ENCODE results near the gene COX7A2.
A peak's percentile ranks its signal among the peaks of the same experiment; 100 is the strongest.

The COX7A2 gene

DNA sequence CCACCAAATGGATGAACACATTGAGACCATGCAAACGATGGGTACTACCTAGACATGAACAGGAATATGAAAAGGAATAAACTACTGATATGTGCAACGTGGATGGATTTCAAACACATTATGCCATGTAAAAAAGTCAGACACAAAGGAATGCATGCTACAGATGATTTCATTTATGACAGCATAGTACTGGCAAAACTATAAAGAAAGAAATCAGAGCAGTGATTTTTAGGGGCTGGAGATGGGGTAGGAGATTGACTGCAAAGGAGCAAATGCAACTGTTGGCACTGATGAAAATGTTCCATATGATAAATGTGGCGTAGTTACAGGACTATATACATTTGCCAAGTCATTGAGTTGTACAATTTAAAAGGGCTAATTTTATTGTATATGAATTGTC, 24.3 kb downstream of the COX7A2 start:
- DNase-seq = no peak

DNA sequence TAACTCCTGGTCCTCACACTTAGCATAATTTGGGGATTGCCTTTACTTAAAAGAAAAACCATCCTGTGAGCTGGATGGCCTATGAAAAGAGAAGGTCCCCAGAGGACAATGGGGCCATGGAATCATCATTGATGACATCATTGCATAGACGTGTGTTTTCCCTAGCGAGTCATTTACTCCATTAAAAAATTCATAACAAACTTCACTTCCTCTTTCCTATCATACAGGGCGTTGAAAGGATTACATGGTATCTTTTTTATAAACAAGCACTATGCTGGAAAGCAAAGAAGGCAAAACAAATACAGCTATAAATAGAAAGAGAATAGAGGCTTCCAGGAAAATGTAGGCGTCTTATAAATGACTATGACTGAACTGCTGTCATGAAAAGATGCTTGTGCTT, 26.4 kb downstream of the COX7A2 start:
- DNase-seq = no peak

DNA sequence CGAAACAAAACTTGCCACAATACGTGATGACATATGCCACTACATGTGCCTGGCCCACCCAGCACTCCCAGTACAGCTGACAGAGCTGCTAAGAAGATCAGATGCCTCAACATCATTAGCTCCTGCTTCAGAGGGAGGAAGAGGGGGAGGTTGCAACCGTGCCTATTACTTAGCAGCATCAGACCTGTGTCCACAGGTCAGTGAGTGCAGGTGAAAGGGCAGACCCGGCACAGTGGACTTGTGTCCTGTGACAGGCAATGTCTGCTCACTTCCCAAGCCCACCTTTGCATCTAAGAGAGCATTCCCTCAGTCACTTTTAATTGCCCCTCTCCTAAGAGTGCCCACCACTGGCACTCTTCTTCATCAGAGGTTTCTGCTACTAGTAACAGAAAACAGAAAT, 28.3 kb downstream of the COX7A2 start:
- no peak for DNase-seq

DNA sequence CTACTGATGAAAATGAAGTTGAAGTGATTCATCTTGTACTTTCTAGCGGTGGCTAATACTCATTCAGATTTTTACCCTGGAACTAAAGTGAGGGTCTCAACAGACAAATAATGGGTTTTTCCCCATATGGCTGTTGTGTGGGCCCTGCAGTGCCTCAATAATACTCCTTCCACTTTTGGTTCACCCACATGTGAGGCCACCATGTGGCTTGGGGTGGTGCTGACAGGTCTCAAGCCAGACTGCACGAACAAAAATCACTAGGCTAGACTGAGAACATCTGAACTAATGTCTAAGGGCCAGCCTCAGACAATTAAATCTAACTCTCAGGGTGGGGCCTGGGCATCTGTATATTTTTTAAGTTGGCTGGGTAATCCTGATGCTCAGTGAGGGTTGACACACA, 29.9 kb downstream of the COX7A2 start:
- no peak for DNase-seq

DNA sequence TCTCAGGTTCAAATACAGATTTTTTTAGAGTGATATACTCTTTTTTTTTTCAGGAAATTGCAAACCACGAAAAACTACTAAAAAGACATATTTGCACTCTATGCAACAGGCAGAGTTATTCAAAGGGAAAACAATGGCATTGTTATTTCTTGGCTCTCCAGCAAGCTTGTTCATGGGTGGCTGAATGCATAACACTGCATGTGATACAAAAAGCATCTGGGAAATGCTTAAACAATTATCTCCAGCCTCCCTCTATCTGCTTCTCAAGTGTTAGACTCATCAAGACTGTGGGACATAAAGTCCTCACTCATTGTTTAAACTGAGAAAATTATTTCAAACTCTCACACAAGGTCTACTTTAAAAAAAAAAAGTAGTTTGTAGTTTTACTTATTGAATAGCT, 30.5 kb downstream of the COX7A2 start:
- no peak for DNase-seq

DNA sequence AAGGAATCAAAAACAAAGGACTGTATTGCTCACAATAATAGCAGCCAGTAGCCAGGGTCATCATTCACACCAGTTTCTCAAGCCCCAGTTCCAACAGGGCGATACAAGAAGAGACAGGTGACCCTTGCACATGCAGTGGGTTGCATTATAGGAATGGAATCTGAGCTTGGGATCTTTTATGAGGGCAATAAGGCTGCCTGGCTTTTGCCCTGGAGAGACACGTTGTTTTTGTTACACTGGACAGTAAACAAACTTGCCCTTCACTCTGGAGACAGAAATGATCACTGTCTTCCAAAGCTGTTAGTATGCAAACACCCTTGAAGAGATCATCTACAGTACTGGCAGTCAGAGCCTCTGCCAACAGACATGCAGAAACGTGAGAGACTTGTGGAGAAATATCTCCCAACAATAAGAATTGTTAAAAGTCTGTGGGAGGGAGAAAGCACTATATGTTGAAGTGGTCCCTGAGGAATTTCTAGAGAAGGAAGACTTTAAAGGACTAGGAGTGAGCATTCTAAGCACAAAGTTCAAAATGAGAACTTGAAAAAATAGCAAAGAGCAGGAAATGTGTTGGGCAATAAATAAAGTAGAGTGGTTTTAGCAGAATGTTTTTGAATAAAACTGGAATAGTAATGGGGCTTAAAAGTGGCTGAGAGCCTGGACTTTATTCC, 31.5 kb downstream of the COX7A2 start:
- no peak for DNase-seq

DNA sequence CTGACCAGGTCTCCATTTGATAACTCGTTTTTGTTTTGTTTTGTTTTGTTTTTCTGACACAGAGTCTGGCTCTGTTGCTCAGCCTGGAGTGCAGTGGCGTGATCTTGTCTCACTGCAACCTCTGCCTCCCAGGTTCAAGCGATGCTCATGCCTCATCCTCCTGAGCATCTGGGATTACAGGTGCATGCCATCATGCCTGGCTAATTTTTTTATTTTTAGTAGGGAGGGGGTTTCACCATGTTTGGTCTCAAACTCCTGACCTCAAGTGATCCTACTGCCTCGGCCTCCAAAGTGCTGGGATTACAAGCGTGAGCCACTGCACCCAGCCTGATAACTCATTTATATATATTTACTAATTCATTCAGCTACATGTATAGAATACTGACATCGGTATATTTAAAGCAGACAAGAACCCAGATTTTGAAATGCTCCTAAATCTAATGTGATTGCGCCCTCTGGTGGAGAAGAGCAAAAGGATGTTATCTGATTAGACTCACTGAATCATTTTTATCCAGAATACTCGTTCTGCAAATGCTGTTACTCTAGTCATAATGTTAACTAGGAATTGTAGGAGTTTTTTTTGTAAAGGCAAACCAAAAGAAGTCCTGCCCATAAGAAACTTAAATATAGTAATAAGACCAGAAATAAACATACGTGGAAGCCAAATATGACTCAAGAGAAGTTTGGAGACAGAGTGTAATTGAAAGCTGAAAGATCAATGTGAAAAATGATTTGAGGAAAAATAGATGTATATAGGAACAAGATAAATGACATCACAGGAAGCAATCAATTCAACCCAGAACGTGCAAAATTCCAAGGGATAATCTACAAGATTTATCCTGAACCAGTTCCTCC, 32.5 kb downstream of the COX7A2 start:
- DNase-seq = peak; percentile 64

DNA sequence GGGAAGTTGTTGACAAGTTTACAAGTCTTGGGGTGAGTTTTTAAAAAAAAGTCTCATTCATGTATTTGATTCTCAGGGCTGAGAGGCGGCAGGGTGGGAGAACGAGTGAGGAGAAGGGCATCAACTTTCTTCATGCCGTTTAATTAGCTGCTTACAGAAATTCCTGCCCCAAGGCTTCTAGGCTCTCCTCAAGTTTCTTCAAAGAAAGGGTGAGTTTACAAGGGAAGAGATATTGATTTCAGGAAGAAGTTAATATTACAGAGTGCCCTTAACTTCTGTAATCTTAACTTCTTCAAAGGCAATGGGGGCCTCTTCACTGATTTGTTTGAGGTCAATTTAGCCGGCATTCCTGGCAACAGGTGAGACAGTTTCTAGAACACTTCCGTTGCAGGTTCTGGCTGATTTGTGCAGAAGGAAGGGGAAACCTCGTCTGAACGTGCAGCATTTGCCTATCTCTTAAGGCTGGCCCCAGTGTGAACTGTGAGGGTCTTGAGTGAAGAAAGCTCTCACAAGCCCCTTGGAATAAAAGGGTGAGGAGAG, 34.3 kb downstream of the COX7A2 start:
- no peak for DNase-seq

DNA sequence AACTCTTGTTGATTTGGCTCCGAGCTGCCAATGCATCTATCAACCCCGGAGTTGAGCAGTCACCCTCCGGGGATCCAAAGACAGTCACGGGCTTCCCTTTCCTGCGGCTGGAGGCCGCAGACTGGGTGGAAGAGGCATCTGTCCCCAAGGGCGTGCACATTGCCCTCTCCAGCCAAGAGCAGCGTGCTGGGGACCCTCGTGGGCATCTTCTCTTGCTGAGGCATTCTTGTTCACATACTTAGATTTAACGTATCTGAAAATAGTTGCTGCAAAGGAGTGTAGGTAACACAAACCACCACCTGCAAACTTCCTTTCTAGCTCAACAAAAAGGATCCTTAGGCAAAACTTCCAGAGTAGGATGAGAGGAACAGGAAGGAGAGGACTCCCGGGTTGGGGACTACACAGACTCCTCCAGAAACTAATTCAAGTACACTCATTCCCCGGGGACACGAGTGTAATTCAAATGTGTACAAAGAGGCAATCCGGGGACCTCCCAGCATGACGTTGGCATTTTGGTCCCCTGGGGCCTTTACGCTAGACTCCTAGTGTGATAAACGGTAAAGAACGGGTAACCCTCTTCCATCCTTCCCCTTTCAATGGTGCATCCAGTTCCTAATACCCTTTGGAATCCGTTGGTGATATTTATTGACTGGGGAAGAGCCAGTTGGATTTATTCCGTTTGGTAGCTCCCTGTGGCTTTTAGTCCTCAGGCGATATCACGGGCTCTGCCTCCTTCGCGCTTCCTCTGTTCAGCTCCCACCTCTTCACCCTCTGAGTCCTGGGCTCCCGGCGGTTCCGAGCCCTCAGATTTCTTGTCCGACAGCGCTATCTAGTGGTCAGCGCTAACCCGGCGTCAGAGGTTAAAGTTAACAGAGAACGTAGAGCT, 35.1 kb downstream of the COX7A2 start:
- DNase-seq = peak; percentile 83

DNA sequence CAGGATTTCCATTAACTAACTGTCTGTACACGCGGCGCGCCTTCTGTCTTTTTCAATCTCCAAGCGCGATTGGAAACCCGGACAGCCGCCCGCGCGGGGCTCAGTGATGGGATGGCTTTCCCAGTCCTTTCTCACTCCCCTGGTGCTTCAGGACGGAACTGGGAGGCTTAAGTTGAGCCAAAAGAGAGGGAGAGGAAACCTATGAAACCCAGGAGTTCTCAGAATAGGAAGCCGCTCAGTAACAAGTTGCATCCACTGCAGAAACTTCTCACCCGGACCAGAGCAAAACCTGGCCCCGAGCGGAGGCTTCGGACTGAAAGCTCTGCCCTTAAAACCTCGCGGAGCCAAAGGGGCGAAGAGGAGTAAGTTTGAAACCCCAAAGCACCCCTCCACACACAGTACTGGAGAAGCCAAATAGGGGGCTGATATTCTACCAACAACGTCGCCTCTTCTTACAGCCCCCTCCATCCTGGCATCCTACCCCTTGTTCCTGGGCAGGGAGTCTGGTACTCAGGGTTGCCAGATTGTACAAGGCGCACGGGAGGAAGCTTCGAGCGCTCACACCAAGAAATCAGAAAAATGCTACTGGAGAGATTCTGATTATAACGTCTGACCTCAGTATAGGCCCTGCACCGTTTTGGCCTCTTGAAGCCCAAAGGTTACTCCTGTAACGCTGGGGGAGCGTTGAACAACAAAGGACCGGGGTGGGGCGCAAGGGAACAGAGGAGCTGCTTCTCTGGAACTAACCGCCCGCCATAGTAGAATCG, 36.8 kb downstream of the COX7A2 start:
- no peak for DNase-seq

DNA sequence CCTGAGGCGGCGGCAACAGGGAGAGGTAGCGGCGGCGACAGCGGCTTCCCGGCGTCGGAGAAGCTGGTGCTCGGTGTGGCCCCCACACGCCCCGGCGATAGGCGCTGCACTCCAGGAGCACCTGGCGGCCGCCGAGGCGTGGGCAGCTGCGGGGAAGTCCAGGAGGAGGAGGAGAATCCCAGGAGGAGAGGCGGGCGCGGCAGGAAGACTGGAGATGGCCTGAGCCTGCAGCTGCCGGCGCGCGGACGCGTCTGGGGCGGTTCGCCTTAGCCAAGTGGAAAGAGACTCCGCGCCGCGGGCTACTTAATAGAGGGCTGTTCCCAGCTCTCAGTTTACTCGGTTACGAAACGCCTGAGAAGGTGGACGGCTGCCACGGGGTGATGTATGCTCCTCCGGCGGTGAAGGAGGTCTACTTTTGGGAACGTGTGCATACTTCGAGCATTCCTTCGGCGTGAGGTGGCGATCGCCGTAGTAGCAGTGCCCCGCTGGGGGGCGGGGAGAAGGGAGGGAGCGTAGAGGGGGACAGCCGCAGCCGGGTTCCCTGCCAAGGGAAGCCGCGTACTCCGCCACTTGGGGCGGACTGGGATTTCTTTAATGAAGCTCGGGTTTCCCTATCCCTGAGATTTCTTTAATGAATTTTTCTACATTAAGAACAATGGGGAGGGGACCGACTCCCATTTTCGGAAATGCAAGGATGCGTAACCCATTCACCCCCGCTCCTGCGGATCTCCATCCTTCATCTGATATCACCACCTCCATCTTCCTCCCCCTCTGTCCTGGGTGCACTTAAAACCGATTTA, 37.6 kb downstream of the COX7A2 start, which contains the start of gene COL12A1:
Gene COL12A1 (minus strand): TSS at position 278 of the 800 bp plus-strand sequence. CDS start 3,261 bp downstream, outside the sequence.
- DNase-seq = no peak

DNA sequence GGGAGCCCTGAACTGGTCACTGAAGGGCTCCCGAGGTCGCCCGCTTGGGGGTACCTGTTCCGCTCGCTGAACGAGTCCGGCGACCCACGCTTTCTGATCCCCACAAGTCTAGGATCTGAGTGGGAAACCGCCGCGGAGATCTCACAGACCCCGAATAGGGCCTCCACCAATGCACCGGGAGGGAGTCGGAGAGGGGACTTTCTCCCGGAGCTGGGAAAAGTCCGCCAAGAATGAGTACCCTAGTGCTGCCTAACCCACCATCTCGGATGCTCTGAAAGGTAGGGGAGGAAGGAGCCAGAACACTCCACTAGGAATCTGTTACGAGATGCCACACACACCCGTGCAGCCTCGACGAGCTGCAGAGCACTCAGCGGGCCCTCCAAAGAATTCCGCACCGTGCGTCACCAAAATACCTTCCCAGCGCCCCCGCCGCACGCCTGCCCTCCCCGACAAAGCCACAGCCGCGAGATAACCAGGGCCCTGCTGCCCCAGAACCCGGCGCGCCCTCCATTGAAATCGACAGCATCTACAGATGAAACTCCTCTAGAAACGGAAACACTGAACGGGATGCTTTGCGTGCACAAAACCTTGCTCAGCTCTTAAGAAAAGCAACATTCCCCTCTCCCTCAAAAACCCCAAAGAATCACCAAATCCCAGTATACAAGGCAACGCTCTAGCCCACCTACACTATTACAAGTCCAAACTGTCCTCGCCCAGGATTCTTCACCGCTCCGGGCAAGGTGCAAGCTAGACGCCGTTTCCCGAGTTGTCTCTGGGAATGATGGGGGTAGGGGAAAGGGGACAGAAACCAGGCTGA, 38.4 kb downstream of the COX7A2 start:
- no peak for DNase-seq

DNA sequence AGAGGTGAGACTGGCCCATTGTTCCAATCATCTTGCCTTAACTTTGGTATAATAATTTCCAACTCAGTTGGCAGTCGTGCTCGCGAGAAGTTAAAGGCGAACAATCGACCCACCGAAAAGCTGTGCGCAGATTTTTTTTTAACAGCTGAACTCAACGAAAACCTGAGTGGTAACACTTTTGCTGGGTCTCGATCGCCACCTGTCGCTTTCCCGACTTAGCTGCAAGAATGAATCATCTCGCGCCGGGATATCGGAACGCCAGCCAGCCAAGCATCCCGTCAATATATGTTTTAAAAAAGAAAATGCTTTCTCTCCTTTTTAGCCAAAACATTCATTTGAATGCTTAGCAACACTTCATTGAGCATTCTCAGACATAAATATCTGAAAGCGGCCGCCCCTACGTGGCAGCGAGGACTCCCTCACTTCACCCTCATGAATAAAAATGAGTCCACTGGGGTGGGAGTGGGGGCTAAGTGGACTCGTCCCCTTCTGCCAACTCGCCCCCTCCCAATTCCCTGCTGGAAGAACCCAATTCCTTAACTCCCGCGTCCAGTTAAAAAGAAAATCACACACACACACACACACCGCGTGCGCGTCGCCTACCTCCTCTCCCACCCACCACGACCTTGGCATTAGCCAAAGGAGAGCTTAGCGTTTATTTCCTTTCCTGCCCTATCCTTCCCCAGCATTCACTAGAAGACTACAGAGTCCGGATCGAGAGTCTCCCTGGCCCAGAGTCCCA, 39.2 kb downstream of the COX7A2 start:
- DNase-seq = peak; percentile 54

DNA sequence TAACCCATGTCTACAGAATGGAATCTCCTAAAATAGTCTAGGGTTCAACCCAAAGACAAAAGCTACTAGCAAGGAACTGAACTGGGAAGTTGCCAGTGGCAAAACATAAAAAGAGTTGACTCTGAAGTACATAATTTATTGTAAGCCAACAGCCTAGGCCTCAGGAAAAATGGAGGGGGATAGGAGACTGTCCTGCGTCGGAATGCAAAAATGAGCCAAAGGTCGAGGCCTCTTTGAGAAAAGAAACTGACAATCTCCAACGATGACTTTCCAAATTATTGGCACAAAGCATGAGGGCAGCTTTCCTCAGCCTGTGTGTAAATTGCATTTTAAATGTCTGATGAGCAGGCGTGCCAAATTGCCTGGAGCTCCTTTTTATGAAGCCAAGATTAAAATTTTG, 39.9 kb downstream of the COX7A2 start:
- no peak for DNase-seq

DNA sequence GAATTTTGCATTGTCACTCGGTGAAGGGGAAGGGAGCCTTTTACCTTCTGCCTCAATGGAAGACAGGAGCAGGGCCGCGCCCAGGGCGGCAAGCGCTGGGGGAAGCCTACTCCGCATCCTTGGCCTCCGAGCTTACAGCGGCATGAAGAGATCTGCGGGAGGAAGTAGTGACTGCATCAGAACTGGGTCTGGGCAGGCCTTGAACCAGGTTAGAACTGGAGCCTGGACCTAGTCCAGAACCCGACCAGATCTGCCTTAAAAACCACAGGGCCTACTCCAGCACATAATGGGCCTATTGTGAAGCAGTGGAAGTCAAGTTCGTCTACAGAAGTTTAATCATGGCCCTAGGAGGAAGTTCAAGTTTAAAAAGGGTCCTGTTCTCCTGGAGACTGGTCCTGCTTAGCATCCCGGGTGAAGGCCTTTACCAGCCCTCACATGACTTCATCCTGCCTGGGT, 40.9 kb downstream of the COX7A2 start:
- no peak for DNase-seq

DNA sequence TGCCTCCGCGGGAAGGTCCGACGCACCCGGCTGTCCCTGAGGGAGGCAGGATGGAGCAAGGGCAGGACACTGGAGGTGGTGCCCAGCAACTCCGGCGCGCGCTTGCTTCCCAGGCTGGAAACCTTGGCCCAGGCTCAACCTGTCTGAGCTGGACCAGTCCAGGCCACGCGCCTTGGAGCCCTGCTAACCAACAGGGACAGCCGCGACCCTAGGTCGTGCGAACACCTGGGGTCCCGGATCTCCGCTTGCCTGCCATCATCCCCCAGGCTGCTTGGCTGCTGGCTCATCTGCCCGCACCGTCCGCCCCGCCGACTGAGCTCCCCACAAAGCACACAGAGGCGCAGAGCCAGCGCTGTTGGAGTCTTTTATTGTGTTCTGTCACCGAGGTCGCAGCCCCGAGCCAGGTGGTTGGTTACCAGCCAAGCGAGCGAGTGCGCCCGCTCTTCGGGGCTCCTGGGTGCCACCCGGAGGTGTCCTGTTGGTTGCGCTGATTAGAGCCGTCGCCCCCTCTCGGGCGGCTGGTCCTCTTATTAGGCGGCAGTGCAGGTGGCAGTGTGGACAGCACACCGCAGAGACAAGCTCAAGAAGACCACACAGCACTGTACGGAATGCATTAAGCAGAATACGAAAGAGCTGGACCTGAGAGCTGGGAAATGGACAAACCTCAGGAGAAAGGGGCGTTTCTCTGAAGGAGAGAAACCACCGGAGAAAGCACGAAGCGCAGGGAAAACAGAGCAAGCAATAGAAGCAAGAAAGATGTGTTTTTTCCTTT, 41.5 kb downstream of the COX7A2 start:
- DNase-seq = no peak

DNA sequence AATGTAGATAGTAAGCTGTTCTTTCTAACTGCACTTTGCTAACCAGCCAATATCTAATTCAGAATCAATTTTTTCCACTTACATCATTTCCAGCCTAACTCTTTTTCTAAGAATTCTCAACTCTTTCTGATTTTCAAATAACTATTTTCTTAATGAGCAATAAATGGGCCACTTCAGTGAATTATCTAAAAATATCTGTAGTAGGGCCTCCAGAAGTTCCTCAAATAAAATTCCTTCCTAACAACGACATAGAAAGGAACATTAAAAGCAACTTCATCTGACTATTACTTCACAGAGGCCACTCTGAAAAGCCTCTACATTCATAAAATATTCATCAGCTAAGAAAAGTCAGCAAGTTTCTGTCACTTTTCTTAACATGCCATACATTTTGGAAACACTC, 42.6 kb downstream of the COX7A2 start:
- no peak for DNase-seq

DNA sequence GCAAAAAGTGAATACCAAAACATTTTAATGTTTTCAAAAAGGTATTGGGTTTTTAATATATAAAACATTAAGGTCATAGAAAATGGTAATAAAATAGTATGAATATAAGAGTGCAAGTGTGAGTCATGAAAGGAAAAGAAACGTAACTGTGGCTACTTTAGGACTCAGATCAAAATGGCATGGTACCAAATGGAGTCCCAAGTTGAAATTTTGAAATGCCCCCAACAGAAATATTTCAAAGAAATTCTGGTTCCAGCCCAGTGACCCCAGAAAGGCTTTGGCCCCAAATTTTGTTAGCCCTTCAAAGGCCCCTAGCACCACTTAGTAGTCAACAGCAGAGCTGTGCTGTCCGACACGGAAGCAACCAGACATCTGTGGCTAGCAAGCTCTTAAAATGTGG, 43.7 kb downstream of the COX7A2 start:
- no peak for DNase-seq
